Left lobe of liver (tissue), 2 donors: ENCODE measurements around the gene PHTF2. TPM values are rescaled to one million over a fixed set of nuclear protein-coding genes. Genes with fewer than 3 reads are reported as not detected.

Experiments
- ATAC-seq: fragments of 200-7000 bp; cut with Tn5 transposase; one replicate; pipeline ENCODE4 v1.9.1; 2020; ENCODE audit warnings: mild to moderate bottlenecking, moderate library complexity
- DNase-seq: peaks from one replicate; pipeline ENCODE4 v3.0.0-alpha.2; 2020; ENCODE audit warnings: low spot score
- total RNA-seq: library from RNA; stranded (reverse); gene quantifications from one replicate; pipeline ENCODE4 v1.2.1, GENCODE V29; 2021
- donor health status: DM: no; HTN: no; CAD: no; lungs with moderate emphysema.
- donor health status: DM: no; HTN: yes; CAD: no.

The PHTF2 gene
- total RNA-seq, 1 donor from 2014 or later, result 3.3 TPM

DNA sequence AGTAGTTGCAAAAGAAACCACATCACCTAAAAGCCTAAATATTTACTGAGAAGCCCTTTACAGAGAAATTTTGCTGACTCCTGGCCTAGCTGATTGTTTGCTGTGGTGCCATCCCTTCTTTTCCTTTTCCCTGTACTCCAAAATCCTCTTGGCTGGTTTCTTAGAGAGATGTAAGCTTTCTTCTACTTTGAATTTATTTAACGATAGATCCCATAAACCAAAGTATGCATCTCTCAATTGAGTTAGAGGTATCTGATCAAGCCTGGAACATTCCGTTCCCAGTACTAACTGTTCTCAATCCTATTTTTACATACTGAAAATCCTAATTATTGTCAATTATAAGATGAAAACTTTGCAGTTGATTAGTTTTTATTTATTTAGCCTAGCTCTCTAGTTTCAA, 6.6 kb upstream of the PHTF2 start:
- DNase-seq, result no peak

DNA sequence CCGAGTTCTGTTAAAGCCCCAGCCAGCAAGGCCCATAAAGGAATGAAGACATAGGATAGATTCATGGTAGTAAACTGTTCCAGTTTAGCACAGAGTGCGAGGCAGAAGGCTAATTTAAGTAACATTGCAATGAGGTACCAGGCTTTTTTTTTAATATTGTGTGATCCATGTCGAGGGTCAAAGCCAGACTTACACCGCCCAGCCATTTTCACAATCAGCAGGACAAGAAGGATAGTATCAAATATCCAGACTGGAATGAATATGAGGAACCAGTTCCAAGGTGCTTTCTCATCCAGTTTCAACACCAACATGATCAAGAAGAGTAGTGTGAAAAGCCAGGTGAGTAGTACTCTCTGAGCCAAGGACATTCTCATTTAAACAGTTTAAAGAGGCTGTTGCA, 4.6 kb upstream of the PHTF2 start:
- ATAC-seq, result no peak
- DNase-seq, result no peak

More for the DNA sequence above, 6.6 kb upstream of the PHTF2 start:
- peak; percentile 25 for ATAC-seq

DNA sequence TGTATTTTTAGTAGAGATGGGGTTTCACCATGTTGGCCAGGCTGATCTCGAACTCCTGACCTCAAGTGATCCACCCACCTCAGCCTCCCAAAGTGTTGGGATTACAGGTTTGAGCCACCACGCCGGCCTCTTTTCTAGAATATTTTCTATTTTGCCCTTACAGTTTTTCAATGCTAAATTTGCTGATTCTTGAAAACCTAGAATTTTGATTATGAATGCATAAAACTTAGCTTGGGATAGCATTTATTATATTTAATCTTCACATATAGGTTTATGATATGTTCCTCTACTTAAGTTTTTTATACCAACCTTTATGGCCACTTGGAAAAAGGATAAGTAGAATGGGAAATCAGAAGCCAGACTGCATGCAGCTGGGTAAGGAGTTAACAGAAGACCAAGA, 2.5 kb upstream of the PHTF2 start:
- no peak for DNase-seq
- ATAC-seq, result no peak

DNA sequence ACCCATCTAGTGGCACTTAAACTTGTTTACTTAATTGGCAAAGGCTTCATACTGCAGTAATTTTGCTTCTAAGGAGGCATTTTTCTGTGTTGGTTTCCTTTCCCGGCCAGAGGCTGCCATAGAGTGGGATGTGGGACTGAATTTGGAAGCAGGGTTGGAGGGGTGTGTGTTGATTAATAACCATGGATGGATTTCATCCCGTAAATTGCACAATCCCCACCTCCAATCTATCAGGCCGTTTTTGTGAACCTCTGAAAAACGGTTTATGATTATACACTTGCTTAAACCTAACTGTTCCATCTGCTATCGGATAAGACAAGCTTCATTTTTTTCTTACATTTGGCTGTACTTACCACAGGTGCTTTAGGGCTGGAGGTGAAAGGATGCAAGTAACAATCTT, 1.6 kb upstream of the PHTF2 start:
- ATAC-seq, result no peak
- DNase-seq, result no peak

DNA sequence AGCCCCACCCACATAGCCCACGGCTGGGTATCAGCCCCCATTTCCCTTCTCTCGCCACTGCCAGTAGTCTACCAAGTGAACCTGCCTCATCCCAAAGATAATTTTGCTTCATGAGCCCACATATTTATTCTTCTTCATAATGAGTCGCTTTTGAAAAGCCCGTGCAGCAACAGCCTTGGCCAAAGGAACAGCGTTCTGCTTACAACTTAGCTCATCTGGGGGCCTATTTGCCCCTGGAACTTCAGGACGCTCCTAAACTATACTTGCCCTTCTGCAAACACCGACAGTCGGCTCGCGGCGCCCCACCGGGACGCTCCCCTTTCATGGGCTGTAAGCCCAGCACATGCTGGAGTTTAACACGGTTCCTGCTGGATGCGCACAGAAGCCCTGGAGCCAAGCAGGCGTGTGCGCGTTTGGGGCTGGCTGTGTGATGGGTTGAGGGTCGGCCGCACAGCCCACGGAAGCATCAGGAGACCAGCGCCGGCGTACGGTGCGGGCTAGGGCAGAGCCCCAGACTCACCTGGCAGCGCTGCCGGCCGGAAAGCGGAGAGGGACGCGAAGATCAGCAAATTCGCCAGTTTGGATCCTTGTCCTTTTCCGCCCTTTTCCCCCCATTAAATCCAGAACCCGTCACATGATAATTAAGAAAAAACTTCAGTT, 709 bp upstream of the PHTF2 start:
- ATAC-seq, result peak; percentile 16

DNA sequence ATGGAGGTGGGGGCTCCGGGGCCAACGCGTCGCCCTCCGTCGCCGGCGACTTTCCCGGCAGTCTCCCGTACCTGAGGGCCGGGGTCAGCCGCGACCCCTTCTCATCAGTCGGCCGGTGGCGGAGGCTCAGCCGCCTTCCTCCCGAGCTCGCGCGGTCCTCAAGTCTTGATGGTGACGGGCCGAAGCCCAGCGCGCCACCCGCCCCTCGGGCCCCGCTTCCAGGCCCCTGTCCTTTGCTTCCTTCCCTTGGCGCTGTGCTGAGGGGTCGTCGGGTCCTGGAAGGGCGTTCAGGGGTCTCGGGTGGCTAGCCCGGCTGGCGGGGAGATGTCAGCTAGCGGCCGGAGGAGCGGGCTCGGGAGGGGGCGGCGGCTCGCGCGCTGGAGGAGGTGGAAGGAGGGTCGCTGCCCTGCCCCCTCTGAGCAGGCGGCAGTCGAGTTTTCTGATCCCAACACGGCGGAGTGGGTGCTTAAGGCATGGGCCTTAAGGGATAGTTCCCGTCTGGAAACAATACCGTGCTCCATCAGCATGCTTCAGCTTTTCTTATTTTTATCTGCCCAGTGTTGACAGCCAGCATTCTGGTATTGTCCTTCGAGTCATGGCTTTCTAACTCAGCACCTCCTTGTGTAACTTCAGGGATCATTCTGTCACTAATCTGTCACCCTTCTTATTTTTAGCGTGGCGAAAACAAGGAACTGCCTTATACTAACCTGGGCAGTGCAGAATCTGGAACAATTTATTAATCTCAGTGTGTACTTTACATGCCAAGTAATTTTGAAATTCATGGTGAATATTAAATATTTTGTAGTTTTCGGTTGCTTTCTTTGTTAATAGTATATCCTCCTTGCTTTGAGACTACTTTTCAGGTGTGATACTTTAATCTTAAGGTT, 748 bp downstream of the PHTF2 start:
- ATAC-seq, result peak; percentile 1
- DNase-seq, result no peak

More for the DNA sequence above, 709 bp upstream of the PHTF2 start:
- DNase-seq, result no peak

DNA sequence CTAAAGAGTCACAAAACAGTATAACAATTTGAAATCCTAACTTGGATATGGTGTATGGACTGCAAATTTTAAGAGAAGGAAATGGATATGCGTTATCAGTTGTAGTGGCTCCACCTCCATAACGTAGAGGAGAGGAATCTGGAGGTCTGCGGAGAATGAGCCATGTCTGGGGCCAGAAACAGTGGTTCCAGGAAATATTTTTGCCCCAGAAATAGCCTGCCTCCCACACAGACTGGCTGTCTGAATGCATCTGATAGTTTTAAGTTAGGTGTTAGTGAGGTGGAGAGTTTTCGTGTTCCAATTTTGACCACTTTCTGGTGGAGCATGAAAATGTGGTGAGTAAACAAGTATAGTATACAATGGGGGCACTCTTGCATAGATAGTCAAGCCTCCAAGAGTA, 1.6 kb downstream of the PHTF2 start:
- DNase-seq (no peak), ATAC-seq (no peak)

DNA sequence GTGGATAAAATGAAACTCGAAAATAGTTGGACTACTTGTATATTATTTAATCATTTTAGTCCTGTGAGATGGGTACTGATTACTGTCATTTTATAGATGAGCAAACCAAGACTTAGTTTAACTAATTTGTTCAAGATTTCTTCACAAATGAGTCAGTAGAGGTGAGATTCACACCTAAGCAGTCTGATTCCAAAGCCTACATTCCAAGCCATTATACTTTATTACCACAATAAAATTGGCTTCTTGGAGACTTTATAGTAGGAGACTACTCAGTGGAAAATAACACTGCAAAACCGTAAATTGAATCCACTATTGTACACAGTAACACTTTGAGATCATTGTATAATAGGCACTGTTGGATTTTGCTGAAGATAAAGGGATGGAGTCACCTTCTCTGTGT, 2.2 kb downstream of the PHTF2 start:
- no peak for DNase-seq
- no peak for ATAC-seq

DNA sequence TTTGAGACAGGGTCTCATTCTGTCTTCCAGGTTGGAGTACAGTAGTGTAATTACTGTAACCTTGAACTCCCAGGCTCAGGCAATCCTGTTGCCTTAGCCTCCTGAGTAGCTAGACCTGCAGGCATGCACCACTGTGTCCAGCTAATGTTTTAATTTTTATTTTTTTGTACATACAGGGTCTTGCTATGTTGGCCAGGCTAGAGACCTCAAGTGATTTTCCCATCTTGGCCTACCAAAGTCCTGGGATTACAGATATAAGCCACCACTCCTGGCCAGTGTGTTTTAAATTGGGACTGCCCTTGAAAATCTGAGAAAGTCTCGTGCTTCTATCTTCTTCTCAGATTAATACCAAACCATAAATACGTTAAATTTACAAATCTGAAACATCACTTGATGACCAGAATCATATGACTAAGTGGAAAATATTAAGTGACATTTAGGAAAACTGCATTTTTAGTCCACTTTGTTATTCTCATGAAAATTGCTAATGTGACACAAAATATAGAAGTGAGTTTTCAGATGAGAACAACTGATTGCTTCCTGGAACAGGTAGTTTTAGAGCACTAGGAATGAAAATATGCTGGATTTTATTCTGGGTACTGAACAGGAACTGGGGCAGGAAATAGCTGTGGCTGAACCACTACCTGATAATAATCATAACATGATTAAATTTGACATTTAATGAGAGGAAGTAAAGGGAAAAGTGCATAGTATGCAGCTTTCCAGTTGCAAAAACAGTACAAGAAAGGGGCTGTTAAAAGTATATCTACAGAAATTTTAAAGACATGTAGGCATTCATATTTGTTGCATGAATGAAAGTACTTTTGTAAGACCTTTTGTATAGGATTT, 4.2 kb downstream of the PHTF2 start:
- no peak for ATAC-seq
- DNase-seq, result no peak

DNA sequence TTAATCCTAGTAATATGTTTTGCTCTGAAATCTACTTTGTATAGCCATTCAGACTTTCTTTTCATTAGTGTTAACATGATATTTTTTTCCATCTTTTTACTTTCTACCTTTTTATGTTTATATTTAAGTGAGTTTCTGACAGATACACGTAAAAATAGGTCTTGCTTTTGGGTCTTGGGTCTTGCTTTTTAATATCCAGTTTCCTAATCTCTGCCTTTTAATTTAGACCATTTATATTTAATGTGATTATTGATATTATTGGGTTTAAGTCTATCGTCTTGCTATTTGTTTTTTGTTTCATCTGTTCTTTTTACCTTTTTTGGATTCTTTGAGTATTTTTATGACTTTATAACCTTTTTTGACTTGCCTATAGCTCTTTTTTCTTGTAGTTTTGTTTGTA, 7.9 kb downstream of the PHTF2 start:
- ATAC-seq (no peak), DNase-seq (no peak)

DNA sequence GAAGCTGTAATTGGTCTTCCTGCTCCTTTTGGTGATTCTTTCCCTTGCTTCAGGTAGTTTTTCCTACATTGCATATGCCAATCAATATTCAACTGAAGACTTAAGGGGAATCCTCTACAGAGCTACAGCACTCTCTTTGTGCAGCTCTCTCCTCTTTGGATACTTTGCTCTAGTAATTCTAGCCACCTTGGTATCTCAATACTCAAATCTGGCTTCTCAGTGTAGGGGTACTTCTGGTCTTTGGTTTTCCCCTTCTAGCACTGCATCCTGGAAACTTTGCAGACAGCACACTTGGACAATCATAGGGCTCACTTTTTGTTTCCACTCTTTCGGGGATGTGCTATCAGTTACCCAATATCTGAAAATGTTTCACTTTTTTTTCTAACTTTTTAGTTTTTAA, 9.9 kb downstream of the PHTF2 start:
- ATAC-seq (no peak), DNase-seq (no peak)

DNA sequence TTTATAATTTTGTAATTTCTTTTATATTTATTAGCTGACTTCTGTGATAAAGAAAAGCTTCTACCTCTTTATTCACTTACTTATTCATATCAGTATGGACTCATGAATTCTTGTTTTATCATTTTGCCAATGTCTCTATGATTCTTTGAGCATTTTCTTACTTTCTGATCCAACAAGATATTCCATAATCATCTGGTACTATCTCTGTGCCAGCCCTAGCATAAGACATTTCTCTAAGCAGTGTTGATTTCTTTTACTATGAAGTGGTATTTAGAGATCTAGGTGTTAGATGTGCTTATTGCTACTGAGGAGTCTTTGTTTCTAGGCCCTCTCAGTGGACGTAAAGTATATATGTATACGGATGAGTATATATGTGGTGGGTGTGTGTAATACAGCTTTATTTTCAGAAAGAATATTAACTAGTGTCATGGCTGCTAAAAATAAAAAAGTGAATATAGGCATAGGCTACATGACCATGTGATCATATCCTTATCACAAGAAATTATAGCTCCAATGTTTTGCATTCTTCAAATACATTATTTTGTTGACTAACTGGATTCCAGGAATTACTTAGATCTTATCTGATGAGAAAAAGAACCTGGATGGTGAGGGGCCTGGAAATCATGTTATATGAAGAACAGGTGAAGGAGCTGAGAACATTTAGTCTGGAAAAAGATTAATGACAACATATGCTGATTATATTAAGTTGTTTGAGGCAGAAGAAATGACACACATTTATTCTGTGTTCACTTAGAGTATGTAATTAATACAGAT, 13.1 kb downstream of the PHTF2 start:
- DNase-seq (no peak), ATAC-seq (no peak)

DNA sequence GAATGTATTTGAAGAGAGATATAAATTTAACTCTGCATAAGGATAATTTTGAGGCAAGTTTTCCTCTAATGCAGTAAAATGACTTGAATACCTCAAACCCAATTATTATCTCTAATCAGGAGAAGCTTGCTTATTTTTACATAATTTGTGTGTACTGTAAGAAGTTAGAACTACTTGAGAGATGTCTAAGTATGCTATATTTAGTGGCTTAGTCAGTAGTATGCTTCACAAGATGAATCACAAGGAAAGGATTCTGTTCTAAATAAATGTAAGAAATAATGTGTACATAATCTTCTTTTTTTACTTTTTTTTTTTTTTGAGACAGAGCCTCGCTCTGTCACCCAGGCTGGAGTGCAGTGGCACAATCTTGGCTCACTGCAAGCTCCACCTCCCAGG, 13.7 kb downstream of the PHTF2 start:
- ATAC-seq (no peak), DNase-seq (no peak)

DNA sequence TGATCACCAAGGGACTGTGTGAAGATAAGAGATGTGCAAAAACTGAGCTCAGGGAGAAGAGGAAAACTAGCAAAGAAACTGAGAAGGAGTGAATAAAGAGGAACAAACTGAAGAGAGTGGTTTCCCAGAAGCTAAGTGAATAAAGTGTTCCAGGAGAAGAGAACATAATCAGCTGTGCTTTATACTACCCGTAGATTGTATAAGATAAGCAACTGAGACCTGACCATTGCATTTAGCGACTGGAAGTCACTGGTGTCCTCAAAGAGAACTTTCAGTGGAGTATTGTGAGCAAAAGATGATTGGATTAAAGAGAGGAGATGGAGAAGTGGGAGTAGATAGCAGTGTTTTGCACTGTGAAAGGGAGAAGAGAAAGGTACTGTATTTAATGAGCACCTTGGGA, 14.6 kb downstream of the PHTF2 start:
- no peak for ATAC-seq
- DNase-seq, result no peak

DNA sequence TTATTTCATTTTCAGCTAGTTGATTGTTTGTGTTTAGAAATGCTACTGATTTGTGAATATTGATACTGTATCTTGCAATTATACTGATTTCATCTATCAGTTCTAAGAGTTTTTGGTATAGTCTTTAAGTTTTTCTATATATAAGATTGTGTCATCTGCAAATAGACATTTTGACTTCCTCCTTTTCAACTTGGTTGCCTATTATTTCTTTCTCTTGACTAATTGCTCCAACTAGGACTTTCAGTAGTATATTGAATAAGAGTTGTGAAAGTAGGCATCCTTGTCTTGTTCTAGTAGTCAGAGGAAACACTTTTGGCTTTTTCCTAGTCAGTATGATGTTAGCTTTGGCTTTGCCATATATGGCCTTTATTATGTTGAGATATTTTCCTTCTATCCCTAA, 20.4 kb downstream of the PHTF2 start:
- DNase-seq (no peak), ATAC-seq (no peak)

DNA sequence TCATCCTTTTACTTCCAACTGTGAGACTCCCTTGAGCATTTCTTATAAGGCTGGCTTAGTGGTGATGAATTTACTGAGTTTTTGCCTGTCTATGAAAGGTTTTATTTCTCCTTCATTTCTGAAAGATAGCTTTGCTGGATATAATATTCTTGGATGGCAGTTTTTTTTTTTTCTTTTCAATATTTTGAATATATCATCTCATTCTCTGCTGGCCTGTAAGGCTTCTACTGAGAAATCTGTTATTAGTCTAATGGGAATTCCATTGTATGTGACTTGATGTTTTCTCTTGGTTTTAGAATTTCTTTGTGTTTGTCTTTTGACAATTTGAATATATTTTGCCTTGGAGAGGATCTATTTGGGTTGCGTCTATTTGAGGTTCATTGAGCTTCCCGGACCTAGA, 22.4 kb downstream of the PHTF2 start:
- no peak for DNase-seq
- no peak for ATAC-seq

DNA sequence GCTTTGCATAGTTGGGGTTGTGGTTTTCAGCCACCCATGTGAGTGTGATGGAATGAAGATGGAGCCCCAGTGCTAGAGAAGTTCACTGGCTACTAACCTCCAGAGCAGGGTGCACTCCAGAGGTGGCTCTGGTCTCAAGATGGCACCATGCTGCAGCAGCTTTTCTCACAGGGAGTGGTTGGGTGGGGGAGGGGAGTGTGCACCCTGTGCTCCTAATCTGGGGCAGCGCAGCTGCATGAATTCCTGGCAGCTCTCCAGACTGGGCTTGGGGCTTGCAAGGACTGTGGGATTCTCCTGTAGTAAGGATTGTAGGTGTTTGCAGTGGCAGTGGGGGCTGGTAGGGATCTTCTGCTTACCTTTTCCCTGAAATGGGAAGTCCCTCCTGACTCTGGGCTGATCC, 23.7 kb downstream of the PHTF2 start:
- ATAC-seq (no peak), DNase-seq (no peak)

DNA sequence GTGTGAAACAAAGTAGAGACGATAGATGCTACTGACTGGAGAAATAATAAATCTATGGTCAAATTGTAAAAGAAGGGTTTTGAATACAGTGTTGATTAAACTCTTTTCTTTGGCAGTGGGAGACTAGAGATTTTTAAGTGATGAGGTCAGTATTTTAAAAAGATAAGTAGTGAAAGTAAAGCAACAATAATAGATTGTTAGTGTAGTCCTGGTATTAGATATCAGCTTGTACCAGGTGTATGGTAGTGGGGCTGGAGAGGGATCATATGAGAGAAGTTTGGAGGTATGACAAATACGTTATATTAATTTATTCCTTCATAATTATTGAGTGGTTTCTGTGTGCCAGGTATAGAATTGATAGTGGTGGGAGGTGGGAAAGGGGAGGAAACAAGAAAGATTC, 25.2 kb downstream of the PHTF2 start:
- ATAC-seq, result no peak
- DNase-seq, result no peak

DNA sequence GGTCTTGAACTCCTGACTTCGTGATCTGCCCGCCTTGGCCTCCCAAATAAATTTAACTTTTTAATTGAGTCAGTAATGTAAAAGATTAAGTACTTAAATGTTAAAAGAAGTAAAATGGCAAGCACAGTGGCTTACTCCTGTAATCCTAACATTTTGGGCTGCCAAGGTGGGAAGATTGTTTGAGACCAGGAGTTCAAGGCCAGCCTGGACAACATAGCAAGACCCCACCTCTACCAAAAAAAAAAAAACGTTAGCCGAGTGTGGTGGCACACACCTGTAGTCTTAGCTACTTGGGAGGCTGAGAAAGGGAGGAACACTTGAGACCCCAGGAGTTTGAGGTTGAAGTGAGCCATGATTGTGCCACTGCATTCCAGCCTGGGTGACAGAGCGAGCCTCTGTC, 26.1 kb downstream of the PHTF2 start:
- ATAC-seq (no peak), DNase-seq (no peak)

DNA sequence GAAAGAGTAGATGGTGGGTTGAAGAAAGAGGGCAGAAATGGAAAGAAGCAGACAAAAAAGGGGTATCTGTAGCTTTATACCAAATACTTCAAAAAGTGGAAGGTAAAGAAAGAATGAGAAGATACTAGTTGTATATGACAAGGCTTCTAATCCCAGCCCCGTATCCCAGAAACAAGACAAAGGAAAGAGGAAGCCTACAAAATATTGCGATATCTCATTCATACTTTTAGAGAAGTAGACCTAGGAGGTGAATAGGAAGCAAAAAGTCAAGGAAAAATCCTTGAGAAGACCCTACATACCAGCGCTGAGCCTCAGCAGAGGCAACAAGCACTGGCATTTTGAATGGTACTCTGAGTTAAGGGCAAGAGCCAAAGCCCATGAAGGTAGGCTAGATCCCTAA, 26.6 kb downstream of the PHTF2 start:
- DNase-seq (no peak), ATAC-seq (no peak)

DNA sequence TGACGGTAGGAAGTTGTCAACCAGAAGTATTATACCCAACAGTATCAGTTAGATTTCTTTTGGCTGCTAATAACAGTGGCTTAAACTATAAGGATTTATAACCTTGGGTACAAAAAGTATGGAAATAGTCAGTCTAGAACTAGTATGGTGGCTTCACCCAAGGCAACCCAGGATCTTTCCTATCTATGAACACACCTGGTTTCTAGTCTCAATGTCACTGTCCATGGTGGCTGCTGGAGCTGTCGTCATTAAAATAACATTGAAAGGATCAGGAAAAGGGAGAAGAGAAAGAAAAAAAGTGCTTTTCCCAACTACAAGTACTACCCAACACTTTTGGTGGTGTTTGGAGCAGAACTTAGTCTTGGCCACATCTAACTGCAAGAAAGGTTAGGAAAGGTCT, 27.7 kb downstream of the PHTF2 start:
- ATAC-seq (no peak), DNase-seq (no peak)
